Stimulated activated naive CD4-positive, alpha-beta T cell treated with Interleukin-2 at 50 U/mL for 16 hours (primary cell): ENCODE measurements around the gene C12orf75.
A peak's percentile ranks its signal among the peaks of the same experiment; 100 is the strongest.
"Not testable (repeated sequence)": the region's sequence is repeated elsewhere in the genome, so short reads cannot be mapped to it uniquely, and the experiment has no call there.

Experiments used
- DNase-seq: peaks from one replicate; lab custom pipeline; 2025; lab: John Stamatoyannopoulos, UW

Gene C12orf75

DNA sequence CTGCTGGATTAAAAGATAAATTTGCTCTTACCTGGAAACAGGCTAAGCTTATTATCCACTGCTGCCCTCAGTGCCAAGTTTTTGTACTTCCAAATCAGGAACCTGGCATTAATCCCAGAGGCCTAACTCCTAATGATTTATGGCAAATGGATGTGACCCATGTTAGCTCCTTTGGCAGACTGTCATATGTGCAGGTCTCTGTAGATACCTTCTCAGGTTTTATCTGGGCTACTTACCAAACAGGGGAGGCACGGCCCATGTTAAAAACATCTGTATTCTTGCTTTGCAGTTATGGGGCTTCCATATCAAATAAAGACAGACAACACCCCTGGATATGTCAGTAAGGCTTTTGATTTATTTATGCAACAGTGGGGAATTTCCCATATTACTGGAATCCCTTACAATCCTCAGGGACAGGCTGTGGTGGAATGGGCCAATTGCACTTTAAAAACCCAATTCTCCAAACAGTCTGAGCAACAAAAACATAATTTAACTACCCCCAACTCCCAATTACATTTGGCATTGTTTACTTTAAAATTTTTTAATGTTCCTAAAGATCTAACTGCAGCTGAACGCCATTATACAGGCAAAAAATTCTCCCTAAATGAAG lies 19.9 kb upstream of the C12orf75 start:
- not testable (repeated sequence) for DNase-seq

DNA sequence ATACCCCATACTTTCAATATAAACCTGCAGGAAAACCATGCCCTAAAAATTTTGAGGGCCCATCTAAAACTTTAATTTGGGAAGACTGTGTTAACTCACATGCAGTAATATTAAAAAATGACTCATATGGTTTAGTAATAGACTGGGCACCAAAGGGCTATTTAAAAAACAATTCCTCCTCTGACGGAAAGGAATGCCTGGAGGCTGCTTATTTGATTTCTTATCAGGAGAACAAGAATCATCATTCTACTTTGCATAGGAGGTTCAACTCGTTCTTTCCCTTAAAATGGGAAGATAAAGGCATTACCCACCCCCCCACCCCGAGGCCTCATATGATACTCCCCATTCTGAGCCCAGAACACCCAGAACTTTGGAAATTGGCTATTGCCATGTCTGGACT lies 18.6 kb upstream of the C12orf75 start:
- DNase-seq: not testable (repeated sequence)

DNA sequence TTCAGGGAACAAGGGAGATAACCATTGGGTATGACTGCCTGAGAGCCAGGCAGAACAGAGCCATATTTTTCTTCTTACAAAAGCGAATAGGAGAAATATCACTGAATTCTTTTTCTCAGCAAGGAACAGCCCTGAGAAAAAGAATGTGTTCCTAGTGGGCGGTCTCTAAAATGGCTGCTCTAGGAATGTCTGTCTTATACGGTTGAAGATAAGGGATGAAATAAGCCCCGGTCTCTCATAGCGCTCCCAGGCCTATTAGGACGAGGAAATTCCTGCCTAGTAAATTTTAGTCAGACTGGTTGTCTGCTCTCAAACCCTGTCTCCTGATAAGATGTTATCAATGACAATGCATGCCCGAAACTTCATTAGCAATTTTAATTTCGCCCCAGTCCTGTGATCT lies 16.7 kb upstream of the C12orf75 start:
- DNase-seq: not testable (repeated sequence)

DNA sequence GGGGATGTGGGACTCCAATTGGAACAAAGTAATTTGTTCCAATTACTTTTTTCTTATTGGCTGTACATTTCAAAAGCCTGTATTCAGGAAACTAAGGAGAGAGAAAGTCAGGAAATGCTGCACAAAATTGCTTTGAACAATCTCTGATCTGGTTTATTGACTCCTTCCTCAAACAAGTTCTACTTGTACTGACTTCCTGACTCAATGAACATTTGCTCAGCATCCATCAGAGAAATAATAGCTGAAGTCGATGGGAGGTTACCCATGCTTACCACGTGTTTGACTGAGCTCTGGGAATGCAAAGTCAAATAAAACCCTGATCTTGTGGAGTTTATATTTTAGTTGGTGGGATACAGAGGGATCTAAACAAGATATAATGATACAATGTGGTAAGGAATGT lies 15.4 kb upstream of the C12orf75 start:
- no peak for DNase-seq

DNA sequence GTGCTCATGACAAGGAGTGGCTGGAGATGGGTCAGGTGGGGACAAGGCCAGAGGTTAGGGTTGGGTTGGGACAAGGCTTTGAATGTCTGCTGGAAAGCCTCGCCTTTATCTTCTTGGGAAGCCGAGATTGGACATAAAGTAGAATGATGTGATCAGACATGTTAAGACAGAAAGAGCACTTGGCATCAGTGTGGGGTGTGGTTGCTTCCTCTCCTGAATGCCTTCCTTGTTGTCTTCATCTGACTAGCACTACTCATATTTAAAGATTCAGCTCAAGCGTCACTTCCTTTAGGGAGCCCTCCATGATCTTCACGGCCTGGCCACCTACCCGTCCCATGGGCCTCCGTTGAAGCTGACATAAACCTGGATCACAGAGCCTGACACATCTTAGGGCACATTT lies 14.8 kb upstream of the C12orf75 start:
- no peak for DNase-seq

DNA sequence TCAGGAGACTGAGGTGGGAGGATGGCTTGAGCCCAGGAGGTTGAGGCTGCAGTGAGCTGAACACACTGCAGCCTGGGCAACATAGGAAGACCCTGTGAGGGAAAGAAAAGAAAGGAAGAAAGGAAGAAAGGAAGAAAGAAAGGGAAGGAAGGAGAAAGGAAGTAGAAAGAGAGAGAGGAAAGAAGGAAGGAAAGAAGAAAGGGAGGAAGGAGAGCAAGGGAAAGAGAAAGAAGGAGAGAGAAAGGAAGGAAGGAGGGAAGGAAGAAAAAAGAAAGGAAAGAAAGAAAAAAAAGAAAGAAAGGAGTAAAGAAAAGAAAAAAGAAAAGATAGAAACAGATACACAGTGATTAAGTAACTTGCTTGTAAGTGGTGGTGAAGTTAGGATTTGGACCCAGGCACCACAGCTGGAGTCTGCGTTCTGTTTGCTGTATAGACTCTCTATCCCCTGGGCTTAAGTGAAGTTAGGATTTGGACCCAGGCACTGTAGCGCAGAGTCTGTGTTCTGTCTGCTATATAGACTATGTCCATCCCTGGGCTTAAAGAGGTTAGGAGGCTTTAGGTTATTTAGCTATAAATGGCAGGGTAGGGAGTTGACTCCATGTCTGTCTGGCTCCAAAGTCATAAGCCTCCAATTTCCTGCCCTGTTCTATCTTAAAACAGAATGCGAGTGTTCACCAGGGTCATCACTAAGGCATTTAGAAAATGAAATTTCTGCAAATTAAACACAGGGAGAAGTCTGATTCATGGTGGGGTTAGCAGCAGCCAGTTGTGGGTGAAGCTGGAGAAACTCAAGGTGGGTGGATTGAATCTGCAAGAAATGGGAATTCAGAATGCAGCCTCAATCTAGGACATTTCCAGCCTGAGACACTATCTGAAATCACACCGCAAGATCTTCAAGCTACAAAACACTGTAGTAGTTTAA lies 13.3 kb upstream of the C12orf75 start:
- no peak for DNase-seq

DNA sequence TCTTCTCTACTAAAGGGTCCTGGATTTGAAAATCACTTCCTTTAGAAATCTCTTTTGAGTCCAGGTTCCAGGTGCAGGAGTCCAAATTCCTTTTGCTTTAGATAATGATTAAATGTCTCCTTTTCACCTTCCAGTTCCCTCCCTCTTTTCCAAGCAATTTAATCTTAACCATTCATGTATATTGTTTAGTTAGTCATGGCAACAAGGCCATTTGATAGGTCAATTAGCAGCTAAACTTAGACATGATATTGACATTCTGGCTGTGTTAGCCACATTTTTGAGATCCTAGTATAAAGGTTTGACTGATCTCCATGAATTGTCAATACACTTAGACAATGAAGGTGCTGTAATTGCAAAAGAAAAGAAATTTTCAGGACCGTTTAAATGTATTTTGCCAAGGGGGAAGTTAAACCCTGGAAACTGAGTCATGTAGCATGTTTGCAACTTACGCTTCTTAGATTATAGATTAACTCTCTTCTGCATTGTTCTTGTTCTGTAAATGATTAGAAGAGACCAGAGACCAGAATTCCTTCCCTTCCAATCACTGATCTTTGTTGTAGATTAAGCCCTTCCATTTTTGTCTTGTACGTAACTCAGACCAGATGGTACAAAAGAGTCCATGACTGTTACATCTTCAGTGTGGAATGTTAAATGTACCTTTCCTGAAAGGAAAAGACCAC lies 12.4 kb upstream of the C12orf75 start:
- no peak for DNase-seq

DNA sequence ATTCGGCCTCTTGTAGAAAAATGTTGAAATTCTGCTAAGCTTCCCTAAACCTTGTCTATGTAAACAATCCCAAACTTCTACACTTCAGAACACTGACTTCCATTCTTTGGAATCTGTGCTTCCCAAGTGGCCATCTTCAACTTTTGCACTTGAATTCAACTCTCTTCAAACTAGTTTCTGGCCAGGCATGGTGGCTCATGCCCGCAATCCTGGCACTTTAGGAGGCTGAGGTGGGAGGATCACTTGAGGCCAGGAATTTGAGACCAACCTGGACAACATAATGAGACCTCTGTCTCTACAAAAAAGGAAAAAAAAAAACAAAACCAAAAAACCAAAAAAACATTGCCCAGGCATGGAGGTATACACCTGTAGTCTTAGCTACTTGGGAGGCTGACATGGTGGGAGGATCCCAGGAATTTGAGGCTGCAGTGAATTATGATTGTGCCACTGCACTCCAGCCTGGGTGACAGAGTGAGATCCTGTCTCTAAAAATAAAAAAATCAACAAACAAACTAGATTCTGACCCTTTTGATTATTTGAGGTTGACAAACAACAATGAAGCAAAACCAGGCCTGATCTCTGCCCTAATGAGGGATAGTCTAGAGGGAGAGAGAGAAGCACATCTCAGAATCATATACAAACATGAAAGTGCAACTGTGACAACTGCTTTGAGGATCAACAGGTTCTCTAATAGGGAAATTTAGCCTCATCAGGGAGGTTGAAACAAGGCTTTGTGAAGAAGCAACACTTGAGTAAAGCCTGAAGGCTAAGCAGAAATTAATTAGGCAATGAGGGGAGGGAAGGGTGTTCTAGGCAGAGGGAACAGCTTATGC lies 11.6 kb upstream of the C12orf75 start:
- DNase-seq: no peak

DNA sequence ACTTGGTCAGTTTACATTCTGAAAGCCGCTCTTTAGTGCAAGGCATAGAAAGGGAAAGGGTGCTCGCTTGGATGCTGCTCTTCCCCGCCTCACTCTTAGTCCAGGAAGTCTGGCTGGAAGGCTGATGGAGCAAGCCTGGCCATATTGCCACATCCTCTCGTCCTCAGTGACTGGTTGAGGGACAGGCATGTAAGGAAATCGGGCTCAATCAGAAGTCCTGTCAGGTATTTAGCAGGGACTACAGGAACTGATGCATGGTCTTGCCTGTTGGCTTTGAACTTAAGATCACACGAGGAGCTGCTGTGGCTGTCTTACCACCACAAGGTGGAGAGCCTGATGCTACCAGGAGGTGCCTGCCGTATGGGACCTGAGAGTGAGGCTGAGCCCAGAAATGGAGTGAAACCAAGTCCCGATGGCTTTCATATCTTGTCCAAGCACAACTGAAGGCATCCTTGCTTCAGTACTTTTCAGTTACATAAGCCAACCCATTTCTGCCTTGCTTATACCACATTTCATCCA lies 10.7 kb upstream of the C12orf75 start:
- DNase-seq: no peak

DNA sequence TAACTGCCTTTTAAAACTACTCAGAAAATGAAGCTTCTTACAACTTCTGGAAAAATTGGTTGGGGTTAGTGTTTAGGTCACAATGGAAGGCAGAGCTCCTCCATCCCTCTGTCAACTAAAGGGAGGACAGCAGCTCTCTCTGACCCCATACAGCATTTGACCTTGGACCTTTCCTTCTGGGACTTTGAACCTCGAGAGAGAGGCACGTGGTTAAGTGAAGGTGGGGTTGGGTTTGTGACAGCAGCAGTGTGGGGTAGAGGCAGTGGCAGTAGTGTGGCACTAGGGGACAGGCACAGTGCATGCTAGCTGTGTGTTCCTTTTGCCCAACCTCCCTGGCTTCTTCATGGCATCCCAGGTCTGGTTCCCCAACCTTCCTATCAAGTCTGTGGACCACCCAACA lies 9.4 kb upstream of the C12orf75 start:
- DNase-seq: no peak

DNA sequence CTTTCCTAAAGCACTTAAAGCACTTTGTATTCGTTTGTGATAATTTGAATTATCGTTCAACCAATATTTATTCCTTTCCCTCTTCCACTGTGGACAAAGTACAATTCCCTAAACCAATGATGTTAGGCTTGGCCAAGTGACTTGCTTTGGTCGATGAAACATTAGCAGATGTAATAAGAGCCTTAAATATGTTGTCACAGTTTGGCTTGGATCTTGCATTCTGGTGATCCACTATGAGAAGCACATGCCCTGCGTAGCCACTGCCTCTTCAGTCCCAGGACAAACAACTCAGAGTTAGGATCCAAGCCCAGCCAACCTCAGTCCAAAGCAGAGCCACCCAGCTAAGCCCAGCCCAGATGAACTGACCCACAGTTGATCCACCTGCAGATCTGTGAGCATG lies 8.4 kb upstream of the C12orf75 start:
- DNase-seq: no peak

DNA sequence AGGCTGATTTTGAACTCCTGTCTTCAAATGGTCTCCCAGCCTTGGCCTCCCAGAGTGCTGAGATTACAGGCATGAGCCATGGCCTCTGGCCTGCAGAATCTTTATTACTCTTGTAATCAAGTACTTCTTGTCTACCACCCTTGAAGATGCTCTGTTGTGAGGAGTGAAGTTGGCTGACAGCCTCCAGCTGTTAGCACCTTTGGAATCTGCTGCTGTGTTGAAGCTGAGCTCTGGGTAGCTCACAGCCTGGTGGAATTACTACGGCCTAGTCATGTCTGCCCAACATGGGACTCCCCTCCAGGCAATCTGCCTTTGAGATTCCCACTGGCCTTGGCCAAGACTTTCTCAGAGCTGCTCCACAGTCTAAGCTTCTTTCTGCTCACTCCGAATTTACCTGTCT lies 5.8 kb upstream of the C12orf75 start:
- no peak for DNase-seq

DNA sequence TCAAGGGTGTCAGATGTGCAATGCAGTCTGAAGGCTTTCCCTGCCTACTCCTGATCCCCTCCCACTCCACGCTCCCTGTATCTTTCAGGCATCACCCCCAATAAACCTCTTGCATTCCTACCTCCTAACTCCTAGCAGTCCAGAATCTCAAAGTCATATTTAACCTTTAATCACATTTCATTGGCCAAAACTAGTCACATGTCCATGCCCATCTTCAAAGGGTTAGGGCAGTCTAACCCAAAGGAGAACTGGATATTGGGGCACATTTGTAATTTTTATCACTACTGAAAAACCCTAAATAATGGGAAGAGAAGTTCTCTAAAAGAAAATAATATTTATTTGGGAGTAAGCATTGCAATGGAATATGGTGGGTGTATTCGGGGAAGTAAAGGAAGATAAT lies 5.4 kb upstream of the C12orf75 start:
- DNase-seq: no peak

DNA sequence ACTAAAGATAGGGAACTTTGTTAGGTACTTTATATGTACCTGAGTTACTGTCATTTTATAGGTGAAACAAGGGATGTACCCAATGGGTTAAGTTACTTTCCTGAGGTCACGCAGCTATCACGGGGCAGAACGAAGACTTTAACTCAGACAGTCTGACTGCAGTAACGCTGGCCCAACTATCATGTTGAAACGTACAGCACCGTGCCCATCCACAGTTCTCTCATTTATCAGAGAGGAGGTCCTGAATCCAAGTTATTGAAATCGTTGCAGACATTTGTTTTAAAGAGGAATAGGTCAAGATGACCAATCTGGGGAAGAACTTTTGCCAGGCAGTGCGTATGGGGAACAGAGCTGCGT lies 587 bp upstream of the C12orf75 start:
- no peak for DNase-seq

DNA sequence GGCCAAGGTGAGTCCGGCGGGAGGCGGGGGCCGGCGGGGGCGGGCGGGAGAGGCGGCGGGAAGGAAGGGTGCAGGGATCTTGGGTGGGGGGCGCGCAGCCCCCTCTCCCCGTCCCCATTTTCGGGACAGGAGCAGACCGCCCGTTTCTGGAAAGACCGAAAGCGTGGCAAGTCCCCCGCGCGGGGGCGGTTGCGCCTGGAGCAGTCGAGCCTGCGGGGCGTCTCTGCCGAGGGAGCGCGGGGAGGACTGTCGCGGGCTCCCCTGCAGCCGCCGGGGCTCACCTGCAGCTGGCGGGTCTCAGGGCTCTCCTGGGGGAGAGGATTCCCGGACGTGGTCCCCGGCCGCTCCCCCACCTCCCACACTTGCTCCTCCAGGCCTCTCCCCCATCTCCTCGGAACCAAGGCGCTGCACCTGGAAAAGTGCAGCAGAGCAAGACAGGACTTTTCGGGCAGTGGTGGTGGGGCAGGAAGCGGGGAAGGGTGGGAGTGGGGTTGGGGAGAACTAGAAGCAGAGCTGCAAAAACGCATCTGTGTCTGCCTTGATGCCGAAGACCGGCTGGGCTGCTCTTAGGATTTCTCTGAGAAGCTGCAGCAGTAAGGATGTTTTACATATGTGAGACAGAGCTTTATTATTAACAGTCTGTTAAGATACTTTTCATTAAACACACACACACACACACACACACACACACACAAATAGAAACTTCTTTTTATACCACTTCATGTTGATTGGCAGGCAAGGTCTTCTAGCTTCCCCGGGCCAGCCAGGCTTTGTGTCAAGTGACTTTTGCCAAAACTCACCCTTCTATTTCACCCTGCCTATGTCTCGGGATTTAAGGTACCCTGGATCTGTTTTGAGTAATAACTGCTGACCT lies 677 bp downstream of the C12orf75 start:
- peak; percentile 11 for DNase-seq

DNA sequence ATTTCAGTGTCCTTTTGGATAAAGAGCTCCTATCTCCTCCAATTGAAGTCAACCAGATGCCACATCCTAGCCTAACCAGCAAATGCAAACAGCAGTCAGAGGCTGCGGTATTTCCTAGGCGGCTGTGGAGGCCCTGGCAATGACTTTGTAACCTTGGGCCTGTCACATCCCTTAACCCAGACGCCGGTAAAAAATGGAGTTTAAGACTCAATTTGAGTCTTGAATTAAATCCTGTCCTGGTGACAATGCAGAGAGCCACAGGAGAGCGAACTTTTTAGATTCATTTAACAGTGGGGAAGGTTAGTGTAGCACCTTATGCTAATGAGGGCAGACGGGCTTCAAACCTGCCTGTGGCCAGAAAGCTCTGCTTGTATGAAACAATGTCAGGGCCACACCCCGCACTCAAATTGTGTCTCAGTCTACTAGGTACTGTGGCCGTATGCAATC lies 1.3 kb downstream of the C12orf75 start:
- no peak for DNase-seq

DNA sequence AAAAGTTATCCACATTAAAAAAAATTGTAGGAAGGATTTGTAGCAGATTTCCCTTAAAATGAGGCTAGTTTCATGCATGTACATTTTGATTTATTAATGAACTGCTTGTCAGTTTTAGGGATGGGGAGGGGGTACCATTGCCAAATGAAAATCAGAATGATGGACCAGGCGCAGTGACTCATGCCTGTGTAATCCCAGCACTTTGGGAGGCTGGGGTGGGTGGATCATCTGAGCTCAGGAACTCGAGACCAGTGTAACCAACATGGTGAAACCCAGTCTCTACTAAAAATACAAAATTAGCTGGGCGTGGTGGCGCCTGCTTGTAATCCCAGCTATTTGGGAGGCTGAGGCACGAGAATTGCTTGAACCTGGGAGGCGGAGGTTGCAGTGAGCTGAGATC lies 1.8 kb downstream of the C12orf75 start:
- not testable (repeated sequence) for DNase-seq

DNA sequence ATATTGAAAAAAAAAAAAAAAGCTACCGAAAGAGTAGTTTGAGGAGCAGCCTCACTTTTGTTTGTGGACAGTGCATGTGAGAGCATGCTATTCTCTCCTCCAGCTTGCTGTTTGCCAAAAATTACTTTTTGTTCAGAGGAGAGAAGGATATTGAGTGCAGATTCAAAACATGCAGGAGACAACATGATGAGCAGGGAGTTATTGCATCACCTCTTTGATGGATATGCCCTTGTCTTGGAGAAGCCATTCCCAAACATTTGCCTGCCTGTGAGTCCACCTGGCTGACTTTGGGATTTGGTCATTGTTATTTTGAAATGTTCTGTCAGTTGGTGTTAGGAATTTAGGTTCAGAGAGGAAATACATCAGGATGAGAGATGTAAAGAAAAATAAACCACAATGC lies 2.4 kb downstream of the C12orf75 start:
- DNase-seq: no peak

DNA sequence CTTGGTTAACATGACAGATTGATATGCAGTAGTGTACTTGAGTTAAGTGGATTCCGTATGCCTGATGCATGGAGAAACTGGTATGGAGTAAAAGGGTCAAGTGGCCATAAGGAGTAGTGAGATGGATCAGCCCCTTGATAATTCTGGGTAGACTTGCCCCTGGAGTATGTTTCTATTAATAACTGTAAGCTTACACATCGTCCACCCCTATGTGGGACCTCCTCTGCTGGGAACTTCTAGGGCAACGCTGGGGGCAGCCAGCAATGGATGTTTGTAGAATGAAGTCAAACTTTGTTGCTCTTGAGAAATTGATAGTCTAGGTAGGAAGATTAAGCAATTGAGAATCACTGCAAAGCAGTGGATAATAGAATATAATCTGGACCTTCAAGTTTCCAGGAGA lies 3.5 kb downstream of the C12orf75 start:
- no peak for DNase-seq

DNA sequence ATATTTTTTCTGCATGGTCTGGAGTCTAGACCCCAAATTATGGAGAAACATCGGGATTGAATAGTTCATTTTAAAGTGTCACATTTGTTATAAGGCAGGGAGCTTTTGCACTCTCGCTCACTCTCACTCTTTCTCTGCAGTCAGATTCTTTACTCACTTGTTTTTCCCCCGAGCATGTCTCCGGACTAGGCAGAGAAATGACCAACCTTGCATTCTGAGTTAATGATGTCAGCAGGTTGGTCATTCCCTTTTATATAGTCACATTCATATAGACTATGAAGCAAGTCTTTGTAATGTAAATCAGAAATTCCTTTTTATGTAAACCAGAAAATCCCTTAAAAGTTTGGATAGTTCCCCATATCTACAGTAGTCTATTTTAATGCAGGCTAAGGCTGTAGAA lies 4.1 kb downstream of the C12orf75 start:
- no peak for DNase-seq

DNA sequence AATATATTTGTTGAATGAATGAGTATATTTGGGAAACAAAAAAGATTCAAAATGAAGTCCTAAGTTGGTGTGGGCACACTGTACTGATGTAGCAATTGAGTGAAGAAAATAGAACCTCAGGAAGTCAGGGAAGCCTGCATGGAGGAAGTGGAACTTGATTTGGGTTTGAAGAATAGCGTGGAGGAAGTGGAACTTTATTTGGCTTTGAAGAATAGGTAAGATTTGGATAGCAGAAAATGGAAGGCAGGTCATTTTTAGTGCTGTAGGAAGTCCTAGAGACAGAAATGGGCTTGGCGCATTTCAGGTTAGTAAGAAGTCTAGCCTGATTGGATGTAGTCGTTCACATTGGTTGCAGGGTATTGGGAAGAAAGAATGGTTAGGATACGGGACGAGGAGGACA lies 5.4 kb downstream of the C12orf75 start:
- no peak for DNase-seq
